ENCODE measurements around the gene CYP26A1.
"Not testable (repeated sequence)": the region's sequence is repeated elsewhere in the genome, so short reads cannot be mapped to it uniquely, and the experiment has no call there.

The CYP26A1 gene

GRCh38 chr10:93081834-93082233 is 8.1 kb downstream of the CYP26A1 start:
- no peak for DNase-seq

- no peak for DNase-seq
These were observed 10.2 kb downstream of the CYP26A1 start for GRCh38 chr10:93083743-93084539.

GRCh38 chr10:93085272-93085859 is 11.7 kb downstream of the CYP26A1 start:
- DNase-seq, result no peak

- DNase-seq, result no peak
These were observed 12.6 kb downstream of the CYP26A1 start for GRCh38 chr10:93086289-93086688.

- no peak for DNase-seq
These were observed 14.2 kb downstream of the CYP26A1 start for GRCh38 chr10:93087846-93088245.

- DNase-seq, result no peak
These were observed 14.8 kb downstream of the CYP26A1 start for GRCh38 chr10:93088466-93088865.

- DNase-seq, result no peak
These were observed 16.9 kb downstream of the CYP26A1 start for GRCh38 chr10:93090619-93091018.

GRCh38 chr10:93091960-93092359 is 18.3 kb downstream of the CYP26A1 start:
- no peak for DNase-seq

- no peak for DNase-seq
These were observed 21.5 kb downstream of the CYP26A1 start for GRCh38 chr10:93095225-93095624.

GRCh38 chr10:93096901-93097300 is 23.2 kb downstream of the CYP26A1 start:
- DNase-seq, result no peak

GRCh38 chr10:93097386-93097785 is 23.7 kb downstream of the CYP26A1 start:
- DNase-seq, result no peak

GRCh38 chr10:93098816-93099215 is 25.1 kb downstream of the CYP26A1 start:
- no peak for DNase-seq

GRCh38 chr10:93099670-93100069 is 26.0 kb downstream of the CYP26A1 start:
- no peak for DNase-seq

GRCh38 chr10:93101148-93101547 is 27.5 kb downstream of the CYP26A1 start:
- not testable (repeated sequence) for DNase-seq

GRCh38 chr10:93103953-93104352 is 30.3 kb downstream of the CYP26A1 start:
- no peak for DNase-seq

- DNase-seq, result no peak
These were observed 33.0 kb downstream of the CYP26A1 start for GRCh38 chr10:93106631-93107072.

GRCh38 chr10:93110472-93111146 is 36.9 kb downstream of the CYP26A1 start:
- DNase-seq, result no peak

- no peak for DNase-seq
These were observed 39.3 kb downstream of the CYP26A1 start for GRCh38 chr10:93113042-93113441.

GRCh38 chr10:93115661-93116383 is 42.1 kb downstream of the CYP26A1 start:
- peak; percentile 66 for DNase-seq

- no peak for DNase-seq
These were observed 47.6 kb downstream of the CYP26A1 start for GRCh38 chr10:93121311-93121710.

- DNase-seq, result no peak
These were observed 50.1 kb downstream of the CYP26A1 start for GRCh38 chr10:93123766-93124165.

- no peak for DNase-seq
These were observed 51.1 kb downstream of the CYP26A1 start for GRCh38 chr10:93124580-93125318.

- DNase-seq, result no peak
These were observed 52.3 kb downstream of the CYP26A1 start for GRCh38 chr10:93125966-93126365.
